Measurements from ENCODE around the gene SLC27A2.

Gene SLC27A2

GRCh38 chr15:50218691-50219090 is 36.7 kb downstream of the SLC27A2 start:
- Histone ChIP-seq H3K79me2 (ENCODE audit: insufficient read depth, low read length) (no peaks in the 10 kb centered on the region), H3K9me2 (replicated peaks; ENCODE audit: insufficient read depth, low read length) (no peaks in the 10 kb centered on the region), H3F3A (ENCODE audit: insufficient read depth) (no peaks in the 10 kb centered on the region), H3K4me2 (ENCODE audit: low read depth, low read length, poor library complexity, severe bottlenecking) (no peak overlapping the region), H4K20me1 (ENCODE audit: low read depth, low read length) (no peaks in the 10 kb centered on the region), H3K27ac (ENCODE audit: low read depth, low read length) (no peak overlapping the region), H3K9me3 (ENCODE audit: insufficient read depth, low read length) (no peaks in the 10 kb centered on the region), H3K4me3 (ENCODE audit: insufficient read depth, low read length, poor library complexity, severe bottlenecking) (no peak overlapping the region), H3K9ac (ENCODE audit: low read length) (no peak overlapping the region), H3K36me3 (ENCODE audit: low read length) (no peaks in the 10 kb centered on the region), H2AFZ (ENCODE audit: low read depth, low read length, severe bottlenecking) (no peak overlapping the region), H3K27me3 (ENCODE audit: low read length) (no peaks in the 10 kb centered on the region)
- no peak for TF ChIP-seq CTCF (IDR thresholded peaks at IDR 0.05; ENCODE audit: insufficient read depth, low read length, poor library complexity, severe bottlenecking)
- no peak for TF ChIP-seq EZH2phosphoT487 (conservative IDR thresholded peaks at IDR 0.05; ENCODE audit: low read length)

DNA sequence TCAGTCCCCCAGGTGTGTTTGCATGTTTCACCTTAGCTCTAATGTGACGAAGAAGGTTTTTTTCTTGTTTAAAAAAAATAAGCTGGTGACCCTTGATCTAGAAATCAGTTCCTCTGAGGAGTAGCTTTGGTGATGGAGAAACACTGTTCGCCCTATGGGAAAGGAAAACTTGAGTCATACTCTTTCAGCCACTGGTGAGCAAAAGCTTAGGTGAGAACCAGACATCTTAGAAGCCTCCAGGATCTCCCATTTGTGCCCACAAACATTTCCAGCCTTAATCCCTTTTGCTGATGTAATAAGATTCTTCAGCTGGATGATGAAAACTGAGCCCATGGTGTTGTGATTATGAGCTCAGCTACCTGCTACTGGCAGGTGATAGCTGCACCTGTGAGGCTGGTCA is 37.8 kb downstream of the SLC27A2 start:
- Histone ChIP-seq H3K9me2 (replicated peaks; ENCODE audit: insufficient read depth, low read length) (no peaks in the 10 kb centered on the region), H3F3A (ENCODE audit: insufficient read depth) (no peaks in the 10 kb centered on the region), H3K79me2 (ENCODE audit: insufficient read depth, low read length) (no peaks in the 10 kb centered on the region), H3K36me3 (ENCODE audit: low read length) (no peaks in the 10 kb centered on the region), H2AFZ (ENCODE audit: low read depth, low read length, severe bottlenecking) (no peak overlapping the region), H3K9ac (ENCODE audit: low read length) (no peak overlapping the region), H3K9me3 (ENCODE audit: insufficient read depth, low read length) (no peaks in the 10 kb centered on the region), H3K4me3 (ENCODE audit: insufficient read depth, low read length, poor library complexity, severe bottlenecking) (no peak overlapping the region), H4K20me1 (ENCODE audit: low read depth, low read length) (no peaks in the 10 kb centered on the region), H3K27me3 (ENCODE audit: low read length) (no peaks in the 10 kb centered on the region), H3K27ac (ENCODE audit: low read depth, low read length) (no peak overlapping the region), H3K4me2 (ENCODE audit: low read depth, low read length, poor library complexity, severe bottlenecking) (no peak overlapping the region)
- TF ChIP-seq CTCF (IDR thresholded peaks at IDR 0.05; ENCODE audit: insufficient read depth, low read length, poor library complexity, severe bottlenecking) (no peak), EZH2phosphoT487 (conservative IDR thresholded peaks at IDR 0.05; ENCODE audit: low read length) (no peak)

- Histone ChIP-seq H2AFZ (ENCODE audit: low read depth, low read length, severe bottlenecking) (no peak overlapping the region), H3K4me3 (ENCODE audit: insufficient read depth, low read length, poor library complexity, severe bottlenecking) (no peak overlapping the region), H3K9me3 (ENCODE audit: insufficient read depth, low read length) (no peaks in the 10 kb centered on the region), H3K27ac (ENCODE audit: low read depth, low read length) (no peak overlapping the region), H3F3A (ENCODE audit: insufficient read depth) (no peaks in the 10 kb centered on the region), H3K4me2 (ENCODE audit: low read depth, low read length, poor library complexity, severe bottlenecking) (no peak overlapping the region), H3K36me3 (ENCODE audit: low read length) (no peaks in the 10 kb centered on the region), H4K20me1 (ENCODE audit: low read depth, low read length) (no peaks in the 10 kb centered on the region), H3K9ac (ENCODE audit: low read length) (no peak overlapping the region), H3K79me2 (ENCODE audit: insufficient read depth, low read length) (no peaks in the 10 kb centered on the region), H3K9me2 (replicated peaks; ENCODE audit: insufficient read depth, low read length) (no peaks in the 10 kb centered on the region), H3K27me3 (ENCODE audit: low read length) (no peaks in the 10 kb centered on the region)
- TF ChIP-seq CTCF (IDR thresholded peaks at IDR 0.05; ENCODE audit: insufficient read depth, low read length, poor library complexity, severe bottlenecking) (no peak), EZH2phosphoT487 (conservative IDR thresholded peaks at IDR 0.05; ENCODE audit: low read length) (no peak)
Observed at GRCh38 chr15:50222181-50222580, 40.2 kb downstream of the SLC27A2 start.

Measured in SU-DHL-6 (cell line).